Spleen (tissue), 11 donors: ENCODE measurements around the gene FHAD1. TPM values are rescaled to one million over a fixed set of nuclear protein-coding genes. Genes with fewer than 3 reads are reported as not detected.
"Not testable (repeated sequence)": the region's sequence is repeated elsewhere in the genome, so short reads cannot be mapped to it uniquely, and the experiment has no call there.

Experiments used
- DNase-seq: peaks from one replicate; pipeline ENCODE4 v3.0.0-alpha.2; 2020
- H3K27ac ChIP-seq, 8 donors: fragments of 200-600 bp; sonication (generic) in 7 of 8; 1 replicate in 4 of 8; 2 replicates in 4 of 8; pipeline versions ENCODE4 v1.5.0 to v1.8.0; 2016 to 2021; ENCODE audit warnings: inconsistent platforms in 4 of 8, mild to moderate bottlenecking in 4 of 8, moderate library complexity in 1 of 8
- H3K27me3 ChIP-seq, 7 donors: fragments of 200-600 bp; sonication (generic) in 6 of 7; replicated peaks in 1 of 7; 1 replicate in 4 of 7; 2 replicates in 3 of 7; pipeline versions ENCODE4 v1.5.0 to v1.8.0; 2016 to 2021; ENCODE audit warnings: inconsistent platforms in 3 of 7, mild to moderate bottlenecking in 1 of 7
- H3K36me3 ChIP-seq, 6 donors: fragments of 200-600 bp; sonication (generic) in 5 of 6; 1 replicate in 4 of 6; 2 replicates in 2 of 6; pipeline versions ENCODE4 v1.5.0 to v1.8.0; 2016 to 2021; ENCODE audit warnings: inconsistent platforms in 2 of 6
- H3K4me1 ChIP-seq, 6 donors: fragments of 200-600 bp; sonication (generic) in 5 of 6; 1 replicate in 3 of 6; 2 replicates in 3 of 6; pipeline versions ENCODE4 v1.5.0 to v1.8.0; 2016 to 2021; ENCODE audit warnings: inconsistent platforms in 3 of 6
- H3K4me3 ChIP-seq, 8 donors: fragments of 200-600 bp; sonication (generic) in 7 of 8; 1 replicate in 4 of 8; 2 replicates in 4 of 8; pipeline versions ENCODE4 v1.5.0 to v1.8.0; 2016 to 2021; ENCODE audit warnings: inconsistent platforms in 4 of 8, mild to moderate bottlenecking in 4 of 8, moderate library complexity in 2 of 8
- H3K9me3 ChIP-seq, 8 donors: fragments of 200-600 bp; sonication (generic) in 7 of 8; 1 replicate in 4 of 8; 2 replicates in 4 of 8; pipeline versions ENCODE4 v1.5.0 to v1.8.0; 2016 to 2021; ENCODE audit warnings: inconsistent platforms in 4 of 8
- POLR2A ChIP-seq, 3 donors: fragments of 450-650 bp; IDR thresholded peaks; one replicate each; pipeline ENCODE4 v1.5.1; 2017; ENCODE audit warnings: antibody characterized with exemption in 3 of 3, mild to moderate bottlenecking in 1 of 3
- POLR2AphosphoS5 ChIP-seq, 3 donors: sonication (generic); formaldehyde crosslinking; IDR thresholded peaks; one replicate each; pipeline ENCODE4 v1.5.1; 2017; ENCODE audit warnings: antibody characterized with exemption in 3 of 3
- WGBS, 5 donors: extraction: QIAGEN DNeasy Blood & Tissue Kit in 3 of 5; methylation state at CpG; one replicate each; pipeline versions ENCODE4 v1.1.5 to v1.1.7; 2013 to 2018; 5-methylcytosine and 5-hydroxymethylcytosine counted together
- intact Hi-C: fragments of 100-400 bp; cut with DNase I; formaldehyde crosslinking; loops from one replicate; pipeline ENCODE4 v1.15.0; 2023; ENCODE audit warnings: low total_unique reads
- polyA plus RNA-seq, 3 donors: library from polyadenylated mRNA; stranded (reverse); fragments of 200-250 nt; gene quantifications; one replicate each; pipeline ENCODE4 v1.2.1, GENCODE V29; 2013
- total RNA-seq, 7 donors: library from RNA; depleted of rRNA in 3 of 7; stranded (reverse); fragments of >200 nt in 3 of 7; fragmentation: NEBNext Ultra II Directional in 4 of 7; extraction: Animal tissue kit (Norgen Biotek cat#: 25700) in 4 of 7; gene quantifications; one replicate each; pipeline versions ENCODE4 v1.1.0 to v1.2.1, GENCODE V29; 2016 to 2021
- TF ChIP-seq, protein P1 (sequence below), 11 experiments: fragments of 200-600 bp in 7 of 11; fragments of 450-650 bp in 4 of 11; sonication (generic) in 4 of 11; IDR thresholded peaks in 8 of 11; conservative IDR thresholded peaks in 3 of 11; 1 replicate in 7 of 11; 2 replicates in 4 of 11; pipeline versions ENCODE4 v1.4.0 to v1.8.0; 2016 to 2021; ENCODE audit warnings: antibody characterized with exemption in 11 of 11, inconsistent platforms in 4 of 11, mild to moderate bottlenecking in 1 of 11
- donor health status: healthy with polysubstance abuse.
- donor health status: DM: no; HTN: no; CAD: no; lungs with moderate emphysema.
- donor health status: DM: no; HTN: no; CAD: no.
- donor health status: Bipolar disorder and iron deficiency.
- donor health status: healthy.
- donor health status: DM: no; HTN: no; CAD: no.
- donor health status: DM: yes; HTN: yes; CAD: no.

Gene FHAD1
- total and polyA plus RNA-seq, 10 donors: 0.22 to 1.0 (median 0.28) TPM; not detected in 3

DNA sequence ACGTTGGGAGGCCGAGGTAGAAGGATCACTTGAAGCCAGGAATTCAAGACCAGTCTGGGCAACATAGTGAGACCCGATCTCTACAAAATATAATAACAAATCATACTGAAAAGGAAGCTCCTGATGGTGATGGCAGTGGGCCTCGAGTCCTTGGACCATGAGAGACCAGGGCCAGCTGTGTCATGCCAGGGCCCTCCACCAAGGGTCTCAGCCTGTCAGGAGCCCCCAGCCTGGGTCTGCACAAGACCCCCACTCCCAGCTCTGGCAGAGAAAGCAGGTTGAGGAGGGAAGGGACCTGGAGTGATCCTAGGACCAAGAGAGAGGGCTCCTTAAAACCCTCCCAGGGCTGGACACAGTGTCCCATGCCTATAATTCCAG lies 184.5 kb downstream of the FHAD1 start:
- WGBS, 5 donors: 77 to 89% (median 80%) methylated on average over 4 of the region's 4 CpGs
- H3K27me3 ChIP-seq: no peaks in the 10 kb centered on the region
- no peak for DNase-seq
- H3K9me3 ChIP-seq: no peaks in the 10 kb centered on the region
- intact Hi-C loops: loop anchor here (2.0 kb wide), 1 partner anchor 109 kb away; no protein-coding TSS in a partner anchor
- H3K36me3 ChIP-seq: peaks cover 0 to 57% (median 39%) of the 10 kb centered on the region in 6 donors
- H3K27ac ChIP-seq: peak overlapping the region in 2 of 8 donors; percentile 18 to 47
- H3K4me3 ChIP-seq: no peak overlapping the region
- H3K4me1 ChIP-seq: peaks cover 4 to 73% (median 25%) of the 10 kb centered on the region in 6 donors
- no peak for TF ChIP-seq POLR2A (IDR thresholded peaks at IDR 0.05)
- peak in 1 of 3 donors; percentile 1 for TF ChIP-seq POLR2AphosphoS5 (IDR thresholded peaks at IDR 0.05)
- TF ChIP-seq, protein P1, sequence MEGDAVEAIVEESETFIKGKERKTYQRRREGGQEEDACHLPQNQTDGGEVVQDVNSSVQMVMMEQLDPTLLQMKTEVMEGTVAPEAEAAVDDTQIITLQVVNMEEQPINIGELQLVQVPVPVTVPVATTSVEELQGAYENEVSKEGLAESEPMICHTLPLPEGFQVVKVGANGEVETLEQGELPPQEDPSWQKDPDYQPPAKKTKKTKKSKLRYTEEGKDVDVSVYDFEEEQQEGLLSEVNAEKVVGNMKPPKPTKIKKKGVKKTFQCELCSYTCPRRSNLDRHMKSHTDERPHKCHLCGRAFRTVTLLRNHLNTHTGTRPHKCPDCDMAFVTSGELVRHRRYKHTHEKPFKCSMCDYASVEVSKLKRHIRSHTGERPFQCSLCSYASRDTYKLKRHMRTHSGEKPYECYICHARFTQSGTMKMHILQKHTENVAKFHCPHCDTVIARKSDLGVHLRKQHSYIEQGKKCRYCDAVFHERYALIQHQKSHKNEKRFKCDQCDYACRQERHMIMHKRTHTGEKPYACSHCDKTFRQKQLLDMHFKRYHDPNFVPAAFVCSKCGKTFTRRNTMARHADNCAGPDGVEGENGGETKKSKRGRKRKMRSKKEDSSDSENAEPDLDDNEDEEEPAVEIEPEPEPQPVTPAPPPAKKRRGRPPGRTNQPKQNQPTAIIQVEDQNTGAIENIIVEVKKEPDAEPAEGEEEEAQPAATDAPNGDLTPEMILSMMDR (IDR thresholded peaks at IDR 0.05 in 8 of 11, conservative IDR thresholded peaks at IDR 0.05 in 3 of 11): peak in 1 of 11 experiments; percentile 49

DNA sequence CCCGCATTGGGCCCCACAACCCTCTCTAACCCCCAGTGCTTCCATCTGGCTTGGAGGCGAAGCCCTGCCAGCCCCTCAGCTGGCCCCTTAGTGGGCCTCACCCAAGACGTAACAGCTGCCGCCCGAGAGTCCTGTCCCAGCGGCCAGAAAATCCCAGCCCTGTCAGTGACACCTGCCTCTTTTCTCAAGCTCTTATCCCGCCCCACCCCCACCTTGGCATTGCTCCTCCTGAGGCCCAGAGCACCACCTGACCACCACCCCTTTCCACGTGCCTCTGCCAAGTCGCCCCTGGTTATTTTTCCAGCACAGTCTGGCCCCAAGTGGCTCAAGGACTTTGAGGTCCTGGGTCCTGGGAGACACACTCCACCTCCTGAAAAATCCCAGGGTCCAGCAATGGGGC lies 185.3 kb downstream of the FHAD1 start:
- Histone ChIP-seq H3K4me1 (peaks cover 2 to 65% (median 19%) of the 10 kb centered on the region in 6 donors), H3K27ac (no peak overlapping the region), H3K4me3 (no peak overlapping the region), H3K36me3 (peaks cover 0 to 50% (median 32%) of the 10 kb centered on the region in 6 donors), H3K9me3 (no peaks in the 10 kb centered on the region), H3K27me3 (no peaks in the 10 kb centered on the region)
- intact Hi-C loops: no loop called here
- peak in 2 of 3 donors; percentile 14 to 65 for TF ChIP-seq POLR2AphosphoS5 (IDR thresholded peaks at IDR 0.05)
- TF ChIP-seq POLR2A (IDR thresholded peaks at IDR 0.05): no peak
- TF ChIP-seq, protein P1 (IDR thresholded peaks at IDR 0.05 in 8 of 11, conservative IDR thresholded peaks at IDR 0.05 in 3 of 11): no peak
- DNase-seq: no peak
- WGBS, 5 donors: 76 to 89% (median 82%) methylated on average over 9 of the region's 9 CpGs

DNA sequence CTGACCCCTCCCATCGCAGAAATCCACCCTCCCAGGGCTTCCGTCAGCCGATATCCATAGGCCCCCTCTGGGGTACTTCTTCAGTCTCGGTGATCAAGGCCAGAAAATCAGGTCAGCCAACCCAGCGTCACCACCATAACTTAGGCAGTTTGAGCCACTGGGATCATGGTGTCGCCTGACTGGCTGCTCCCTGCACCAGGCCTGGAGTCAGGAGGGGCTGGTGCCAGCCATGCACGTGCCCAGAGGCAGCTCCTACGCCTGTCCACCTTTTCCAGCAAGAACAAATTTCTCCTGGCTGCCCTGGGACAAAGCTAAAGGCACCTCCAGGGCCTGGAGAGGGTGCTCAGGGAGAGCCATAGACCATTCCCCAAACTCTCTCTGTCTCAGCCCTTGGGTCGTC lies 186.4 kb downstream of the FHAD1 start:
- intact Hi-C loops: no loop called here
- no peaks in the 10 kb centered on the region for H3K9me3 ChIP-seq
- no peaks in the 10 kb centered on the region for H3K27me3 ChIP-seq
- H3K27ac ChIP-seq: no peak overlapping the region
- H3K36me3 ChIP-seq: peaks cover 0 to 38% (median 20%) of the 10 kb centered on the region in 6 donors
- DNase-seq: no peak
- 87 to 95% (median 90%) methylated on average over 9 of the region's 9 CpGs for WGBS, 5 donors
- H3K4me1 ChIP-seq: peaks cover 0 to 54% (median 13%) of the 10 kb centered on the region in 6 donors
- TF ChIP-seq POLR2A (IDR thresholded peaks at IDR 0.05) (no peak), POLR2AphosphoS5 (IDR thresholded peaks at IDR 0.05) (peak; percentile 43 to 77 (median 45))
- TF ChIP-seq, protein P1 (IDR thresholded peaks at IDR 0.05 in 8 of 11, conservative IDR thresholded peaks at IDR 0.05 in 3 of 11): no peak
- H3K4me3 ChIP-seq: no peak overlapping the region

DNA sequence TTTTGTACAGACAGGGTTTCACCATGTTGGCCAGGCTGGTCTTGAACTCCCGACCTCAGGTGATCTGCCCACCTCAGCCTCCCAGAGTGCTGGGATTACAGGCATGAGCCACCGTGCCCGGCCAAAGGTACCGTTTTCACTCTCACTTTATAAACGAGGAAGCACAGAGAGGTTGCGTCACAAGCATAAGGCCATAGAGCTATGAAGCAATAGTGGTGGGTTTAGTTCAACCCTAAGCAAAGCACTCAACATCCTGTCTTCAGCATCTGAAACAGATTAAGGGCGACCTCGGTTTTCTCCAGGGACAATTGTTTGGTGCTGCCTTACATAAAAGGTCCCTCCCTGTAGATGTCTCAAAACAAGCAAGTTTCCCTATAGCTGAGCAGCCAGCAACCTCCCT lies 187.7 kb downstream of the FHAD1 start:
- peak in 2 of 3 donors; percentile 11 to 29 for TF ChIP-seq POLR2AphosphoS5 (IDR thresholded peaks at IDR 0.05)

More for the DNA sequence above, 187.7 kb downstream of the FHAD1 start:
- peaks cover 0 to 42% (median 11%) of the 10 kb centered on the region in 6 donors for H3K4me1 ChIP-seq
- DNase-seq, H3K27me3 ChIP-seq, H3K4me3 ChIP-seq, H3K9me3 ChIP-seq, intact Hi-C loops: not testable (repeated sequence)
- WGBS, 5 donors: 28 to 59% (median 48%) methylated on average over 8 of the region's 8 CpGs
- H3K27ac ChIP-seq: peak overlapping the region in 2 of 8 donors; percentile 55 to 57
- H3K36me3 ChIP-seq: peaks cover 0 to 26% (median 7%) of the 10 kb centered on the region in 6 donors
